Measurements from ENCODE around the gene ISM1.

DNA sequence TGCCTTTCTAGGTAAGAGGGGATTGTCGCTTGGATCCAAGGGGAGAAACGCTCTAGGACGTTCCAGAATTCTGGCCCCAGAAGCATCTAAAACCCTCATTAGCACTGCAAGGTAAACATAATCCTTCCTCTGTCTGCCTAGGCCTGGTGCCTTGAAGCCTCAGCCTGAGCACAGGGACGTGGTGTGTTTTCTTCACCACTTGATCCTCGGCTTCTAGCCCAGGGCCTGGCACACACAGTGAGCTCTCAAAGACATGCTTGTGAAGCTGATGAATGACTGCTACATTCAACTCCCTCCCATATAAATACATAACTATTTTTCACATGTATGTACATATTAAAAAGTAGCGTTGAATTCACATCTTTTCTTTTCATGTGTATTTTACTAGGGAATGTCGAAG lies 100.3 kb downstream of the ISM1 start:
- TF ChIP-seq CTCF (IDR thresholded peaks at IDR 0.05) (no peak), POLR2A (IDR thresholded peaks at IDR 0.05) (no peak)
